ENCODE results near the gene CD81.

Gene CD81

GRCh38 chr11:2377511-2378443 lies 667 bp downstream of the CD81 start:
- DNase-seq (ENCODE audit: low spot score) = peak; percentile 44

GRCh38 chr11:2378527-2379210 lies 1.6 kb downstream of the CD81 start:
- no peak for DNase-seq (ENCODE audit: low spot score)

GRCh38 chr11:2379466-2380174 lies 2.5 kb downstream of the CD81 start:
- no peak for DNase-seq (ENCODE audit: low spot score)

GRCh38 chr11:2380396-2380795 lies 3.3 kb downstream of the CD81 start:
- no peak for DNase-seq (ENCODE audit: low spot score)

GRCh38 chr11:2380807-2381350 lies 3.8 kb downstream of the CD81 start:
- no peak for DNase-seq (ENCODE audit: low spot score)

- no peak for DNase-seq (ENCODE audit: low spot score)
Observed at GRCh38 chr11:2381494-2382128, 4.5 kb downstream of the CD81 start.

- DNase-seq (ENCODE audit: low spot score) = no peak
Observed at GRCh38 chr11:2382129-2382517, 5.0 kb downstream of the CD81 start.

GRCh38 chr11:2382936-2383851 lies 6.1 kb downstream of the CD81 start:
- DNase-seq (ENCODE audit: low spot score) = no peak

- DNase-seq (ENCODE audit: low spot score) = peak; percentile 41
Observed at GRCh38 chr11:2383852-2384804, 7.0 kb downstream of the CD81 start.

- no peak for DNase-seq (ENCODE audit: low spot score)
Observed at GRCh38 chr11:2385156-2386151, 8.3 kb downstream of the CD81 start.

GRCh38 chr11:2386591-2386990 lies 9.5 kb downstream of the CD81 start:
- DNase-seq (ENCODE audit: low spot score) = no peak

- DNase-seq (ENCODE audit: low spot score) = peak; percentile 19
Observed at GRCh38 chr11:2387266-2387987, 10.3 kb downstream of the CD81 start.

GRCh38 chr11:2388431-2389376 lies 11.6 kb downstream of the CD81 start:
- no peak for DNase-seq (ENCODE audit: low spot score)

- no peak for DNase-seq (ENCODE audit: low spot score)
Observed at GRCh38 chr11:2389377-2390026, 12.4 kb downstream of the CD81 start.

GRCh38 chr11:2390091-2390724 lies 13.1 kb downstream of the CD81 start:
- no peak for DNase-seq (ENCODE audit: low spot score)
